Measurements from ENCODE around the gene PAFAH1B1.

PAFAH1B1 gene

DNA sequence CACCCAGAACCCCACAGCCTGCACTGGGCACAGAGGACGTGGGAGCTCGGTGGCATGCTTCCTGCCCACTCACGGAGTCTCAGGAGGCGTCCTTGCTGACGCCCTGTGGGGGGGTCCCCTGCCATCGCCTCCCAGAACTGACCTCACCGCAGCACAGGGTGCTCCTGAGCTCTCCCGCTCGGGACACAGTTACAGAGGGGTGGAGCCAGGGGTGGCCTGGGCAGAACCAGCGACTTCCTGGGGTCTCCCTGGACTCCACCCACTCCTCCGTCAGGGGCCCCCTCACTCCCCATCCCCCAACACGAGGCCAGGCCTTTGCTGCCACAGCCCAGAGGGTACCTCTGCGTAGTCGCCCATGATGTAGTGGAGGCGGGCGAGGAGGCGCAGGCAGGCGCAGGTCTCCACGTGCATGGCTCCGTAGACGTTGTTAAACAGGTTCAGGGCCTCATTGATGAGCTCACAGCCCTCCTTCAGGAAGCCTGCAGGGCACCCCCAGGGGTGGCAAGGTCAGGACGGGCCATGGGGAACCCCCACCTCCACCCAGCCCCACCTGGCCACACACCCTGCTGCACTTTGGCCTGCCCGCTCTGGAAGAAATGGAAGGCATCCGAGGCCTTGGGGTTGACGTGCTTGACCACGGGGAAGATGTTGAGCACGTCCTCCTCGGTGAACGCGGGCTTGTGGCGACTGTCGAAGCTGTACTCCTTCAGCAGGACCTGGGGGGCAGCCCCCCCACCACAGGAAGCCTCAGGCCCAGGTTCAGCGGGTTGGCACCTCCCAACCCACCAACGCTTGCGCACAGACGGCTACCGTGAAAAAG lies 100.3 kb downstream of the PAFAH1B1 start:
- no peak overlapping the region for H3K27ac ChIP-seq (ENCODE audit: low read length, poor library complexity, severe bottlenecking)
- no peak overlapping the region for H4K91ac ChIP-seq (ENCODE audit: low read length)
- H3K27me3 ChIP-seq (ENCODE audit: control insufficient read depth in 1 of 2, insufficient read depth in 1 of 2, low read length in 2 of 2) = no peaks in the 10 kb centered on the region
- no peak overlapping the region for H3K14ac ChIP-seq (ENCODE audit: low read length in 2 of 2)
- peaks cover 48 to 95% of the 10 kb centered on the region in 2 experiments for H3K36me3 ChIP-seq (ENCODE audit: control insufficient read depth in 1 of 2, insufficient read depth in 2 of 2, low read depth in 1 of 2, low read length in 2 of 2)
- no peak overlapping the region for H2AK5ac ChIP-seq (ENCODE audit: low read length, severe bottlenecking)
- no peak overlapping the region for H3K4me3 ChIP-seq (ENCODE audit: insufficient read depth in 1 of 2, low read depth in 1 of 2, low read length in 2 of 2)
- no peak overlapping the region for H3K9ac ChIP-seq (ENCODE audit: low read length)
- no peak overlapping the region for H2AFZ ChIP-seq (ENCODE audit: low read depth, low read length)
- peaks cover 21% of the 10 kb centered on the region for H3K79me1 ChIP-seq (replicated peaks; ENCODE audit: low read length, poor library complexity, severe bottlenecking)
- DNase-seq = no peak
- no peak overlapping the region for H3K23ac ChIP-seq (ENCODE audit: low read length in 2 of 2)
- no peak overlapping the region for H2BK5ac ChIP-seq (ENCODE audit: low read depth, low read length, poor library complexity, severe bottlenecking)
- no peak overlapping the region for H3K4ac ChIP-seq (ENCODE audit: low read depth in 1 of 2, low read length in 2 of 2)
- no peak overlapping the region for H3K18ac ChIP-seq (ENCODE audit: low read depth in 1 of 2, low read length in 2 of 2)
- H2BK15ac ChIP-seq (ENCODE audit: low read depth, poor library complexity, severe bottlenecking) = no peak overlapping the region
- H4K8ac ChIP-seq (ENCODE audit: low read length) = no peak overlapping the region
- no peak overlapping the region for H3K4me2 ChIP-seq (ENCODE audit: low read length, poor library complexity, severe bottlenecking)
- no peak overlapping the region for H2BK12ac ChIP-seq (ENCODE audit: low read length in 2 of 2)
- 96% methylated on average over 37 of the region's 37 CpGs for WGBS
- H3K9me3 ChIP-seq (ENCODE audit: control insufficient read depth, low read length) = no peaks in the 10 kb centered on the region
- peaks cover 12% of the 10 kb centered on the region for H3K4me1 ChIP-seq (ENCODE audit: control insufficient read depth, insufficient read depth, low read depth, low read length)
- no peak overlapping the region for H2BK120ac ChIP-seq (ENCODE audit: low read depth, low read length)

- Histone ChIP-seq H2BK15ac (ENCODE audit: low read depth, poor library complexity, severe bottlenecking) (no peak overlapping the region), H3K79me1 (replicated peaks; ENCODE audit: low read length, poor library complexity, severe bottlenecking) (peaks cover 21% of the 10 kb centered on the region), H2AFZ (ENCODE audit: low read depth, low read length) (no peak overlapping the region), H3K4me1 (ENCODE audit: control insufficient read depth, insufficient read depth, low read depth, low read length) (peaks cover 5% of the 10 kb centered on the region), H4K8ac (ENCODE audit: low read length) (no peak overlapping the region), H2BK120ac (ENCODE audit: low read depth, low read length) (no peak overlapping the region), H3K14ac (ENCODE audit: low read length in 2 of 2) (no peak overlapping the region), H3K9me3 (ENCODE audit: control insufficient read depth, low read length) (no peaks in the 10 kb centered on the region), H2BK12ac (ENCODE audit: low read length in 2 of 2) (no peak overlapping the region), H3K4me3 (ENCODE audit: insufficient read depth in 1 of 2, low read depth in 1 of 2, low read length in 2 of 2) (no peak overlapping the region), H3K23ac (ENCODE audit: low read length in 2 of 2) (peak overlapping the region in 1 of 2 experiments; percentile 54), H3K4ac (ENCODE audit: low read depth in 1 of 2, low read length in 2 of 2) (no peak overlapping the region), H2AK5ac (ENCODE audit: low read length, severe bottlenecking) (no peak overlapping the region), H3K36me3 (ENCODE audit: control insufficient read depth in 1 of 2, insufficient read depth in 2 of 2, low read depth in 1 of 2, low read length in 2 of 2) (peaks cover 54 to 94% of the 10 kb centered on the region in 2 experiments), H3K9ac (ENCODE audit: low read length) (no peak overlapping the region), H3K27me3 (ENCODE audit: control insufficient read depth in 1 of 2, insufficient read depth in 1 of 2, low read length in 2 of 2) (no peaks in the 10 kb centered on the region), H4K91ac (ENCODE audit: low read length) (no peak overlapping the region), H3K27ac (ENCODE audit: low read length, poor library complexity, severe bottlenecking) (no peak overlapping the region), H3K4me2 (ENCODE audit: low read length, poor library complexity, severe bottlenecking) (no peak overlapping the region), H2BK5ac (ENCODE audit: low read depth, low read length, poor library complexity, severe bottlenecking) (no peak overlapping the region), H3K18ac (ENCODE audit: low read depth in 1 of 2, low read length in 2 of 2) (no peak overlapping the region)
- no peak for DNase-seq
- WGBS = 96% methylated on average over 39 of the region's 42 CpGs
These were observed 101.2 kb downstream of the PAFAH1B1 start for GRCh38 chr17:2694381-2695242.

DNA sequence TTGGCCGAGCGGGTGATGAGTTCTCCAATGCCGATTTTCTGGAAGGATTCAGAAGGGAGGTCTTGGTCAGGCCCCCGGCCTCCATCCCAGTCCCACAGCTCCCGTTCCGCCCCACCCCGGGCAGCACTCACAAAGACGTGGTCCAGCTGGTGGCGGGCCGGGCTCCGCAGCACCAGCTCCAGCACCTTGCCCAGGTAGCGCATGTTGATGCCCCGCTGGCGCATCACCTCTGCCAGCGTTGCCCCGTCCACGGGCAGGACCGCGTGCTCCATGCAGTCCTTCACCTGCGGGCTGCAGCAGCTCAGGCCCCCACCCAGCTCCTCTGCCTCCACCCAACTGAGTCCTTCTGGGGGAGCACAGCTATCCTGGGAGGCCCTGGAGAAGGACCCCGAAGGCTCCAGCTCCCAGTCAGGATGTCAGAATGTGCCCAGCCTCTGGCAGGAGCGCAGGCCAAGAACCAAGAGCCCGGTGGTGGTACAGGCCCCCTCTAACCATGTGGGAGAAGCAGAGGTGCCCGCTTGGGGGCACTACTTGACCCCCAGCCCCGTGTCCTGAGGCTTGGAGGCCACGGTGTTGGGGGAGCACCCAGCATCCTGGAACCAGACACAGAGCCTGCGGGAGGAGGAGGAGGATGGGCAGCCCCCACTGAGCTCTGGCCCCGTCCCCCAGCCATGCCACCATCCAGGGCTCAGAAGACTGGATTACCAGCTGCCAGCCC lies 101.9 kb downstream of the PAFAH1B1 start:
- H3K4me2 ChIP-seq (ENCODE audit: low read length, poor library complexity, severe bottlenecking) = no peak overlapping the region
- no peak overlapping the region for H3K23ac ChIP-seq (ENCODE audit: low read length in 2 of 2)
- H3K18ac ChIP-seq (ENCODE audit: low read depth in 1 of 2, low read length in 2 of 2) = no peak overlapping the region
- 96% methylated on average over 28 of the region's 28 CpGs for WGBS
- no peak overlapping the region for H4K8ac ChIP-seq (ENCODE audit: low read length)
- H2BK15ac ChIP-seq (ENCODE audit: low read depth, poor library complexity, severe bottlenecking) = no peak overlapping the region
- H3K14ac ChIP-seq (ENCODE audit: low read length in 2 of 2) = no peak overlapping the region
- H3K36me3 ChIP-seq (ENCODE audit: control insufficient read depth in 1 of 2, insufficient read depth in 2 of 2, low read depth in 1 of 2, low read length in 2 of 2) = peaks cover 60 to 94% of the 10 kb centered on the region in 2 experiments
- no peak overlapping the region for H3K4me3 ChIP-seq (ENCODE audit: insufficient read depth in 1 of 2, low read depth in 1 of 2, low read length in 2 of 2)
- no peak overlapping the region for H2AK5ac ChIP-seq (ENCODE audit: low read length, severe bottlenecking)
- no peak for DNase-seq
- peaks cover 5% of the 10 kb centered on the region for H3K4me1 ChIP-seq (ENCODE audit: control insufficient read depth, insufficient read depth, low read depth, low read length)
- H2AFZ ChIP-seq (ENCODE audit: low read depth, low read length) = no peak overlapping the region
- peaks cover 21% of the 10 kb centered on the region for H3K79me1 ChIP-seq (replicated peaks; ENCODE audit: low read length, poor library complexity, severe bottlenecking)
- H3K27me3 ChIP-seq (ENCODE audit: control insufficient read depth in 1 of 2, insufficient read depth in 1 of 2, low read length in 2 of 2) = no peaks in the 10 kb centered on the region
- H2BK5ac ChIP-seq (ENCODE audit: low read depth, low read length, poor library complexity, severe bottlenecking) = no peak overlapping the region
- no peak overlapping the region for H3K9ac ChIP-seq (ENCODE audit: low read length)
- H2BK12ac ChIP-seq (ENCODE audit: low read length in 2 of 2) = no peak overlapping the region
- no peak overlapping the region for H3K27ac ChIP-seq (ENCODE audit: low read length, poor library complexity, severe bottlenecking)
- no peak overlapping the region for H4K91ac ChIP-seq (ENCODE audit: low read length)
- no peaks in the 10 kb centered on the region for H3K9me3 ChIP-seq (ENCODE audit: control insufficient read depth, low read length)
- no peak overlapping the region for H3K4ac ChIP-seq (ENCODE audit: low read depth in 1 of 2, low read length in 2 of 2)
- no peak overlapping the region for H2BK120ac ChIP-seq (ENCODE audit: low read depth, low read length)

All from mesenchymal stem cell (in vitro differentiated cells and primary cell).